Thymus (tissue), 11 donors: Measurements from ENCODE around the gene PDRG1. TPM values are rescaled to one million over a fixed set of nuclear protein-coding genes. Genes with fewer than 3 reads are reported as not detected.

Experiments used
- DNase-seq, 9 donors: peaks; one replicate each; pipeline ENCODE4 v3.0.0-alpha.2; 2013; ENCODE audit warnings: low spot score in 9 of 9, low read depth in 6 of 9, missing footprints in 1 of 9
- H3K27ac ChIP-seq, 2 donors: one replicate each; pipeline ENCODE4 v1.5.1; 2013; ENCODE audit warnings: control low read depth in 1 of 2, low read depth in 1 of 2, low read length in 1 of 2, mild to moderate bottlenecking in 1 of 2, moderate library complexity in 1 of 2
- H3K27me3 ChIP-seq, 2 donors: one replicate each; pipeline ENCODE4 v1.5.1; 2013; ENCODE audit warnings: low read length in 1 of 2; ENCODE audit not compliant: control insufficient read depth in 2 of 2, insufficient read depth in 1 of 2
- H3K36me3 ChIP-seq, 2 donors: one replicate each; pipeline ENCODE4 v1.5.1; 2013; ENCODE audit warnings: low read length in 1 of 2, mild to moderate bottlenecking in 1 of 2, moderate library complexity in 1 of 2; ENCODE audit not compliant: control insufficient read depth in 2 of 2, insufficient read depth in 2 of 2
- H3K4me1 ChIP-seq, 2 donors: one replicate each; pipeline ENCODE4 v1.5.1; 2013; ENCODE audit warnings: low read length in 2 of 2; ENCODE audit not compliant: control insufficient read depth in 2 of 2, insufficient read depth in 2 of 2
- H3K4me3 ChIP-seq, 2 donors: one replicate each; pipeline ENCODE4 v1.5.1; 2013; ENCODE audit warnings: low read length in 2 of 2, control low read depth in 1 of 2, mild to moderate bottlenecking in 1 of 2
- H3K9me3 ChIP-seq, 2 donors: one replicate each; pipeline ENCODE4 v1.5.1; 2013; ENCODE audit warnings: low read length in 1 of 2, mild to moderate bottlenecking in 1 of 2; ENCODE audit not compliant: control insufficient read depth in 2 of 2, insufficient read depth in 1 of 2
- WGBS: extraction: QIAGEN DNeasy Blood & Tissue Kit; methylation state at CpG from one replicate; pipeline ENCODE4 v1.1.7; 2013; 5-methylcytosine and 5-hydroxymethylcytosine counted together
- polyA plus RNA-seq: library from polyadenylated mRNA; stranded (reverse); fragments of 200-250 nt; gene quantifications from one replicate; pipeline ENCODE4 v1.2.3, GENCODE V29; 2013
- total RNA-seq: library from RNA; stranded (reverse); fragments of 120-200 nt; gene quantifications from one replicate; pipeline ENCODE4 v1.2.4, GENCODE V29; 2013
- donor health status: healthy.

The PDRG1 gene
- total and polyA plus RNA-seq, 2 donors: 11.1 to 16.4 TPM

GRCh38 chr20:31988430-31989015 lies 36.7 kb upstream of the PDRG1 start:
- Histone ChIP-seq H3K4me3 (no peak overlapping the region), H3K9me3 (no peaks in the 10 kb centered on the region), H3K27ac (no peak overlapping the region), H3K4me1 (no peaks in the 10 kb centered on the region), H3K36me3 (no peaks in the 10 kb centered on the region), H3K27me3 (peaks cover 0 to 11% of the 10 kb centered on the region in 2 donors)
- 97% methylated on average over 5 of the region's 5 CpGs for WGBS
- DNase-seq: no peak

- Histone ChIP-seq H3K4me1 (no peaks in the 10 kb centered on the region), H3K27me3 (peaks cover 0 to 4% of the 10 kb centered on the region in 2 donors), H3K9me3 (no peaks in the 10 kb centered on the region), H3K4me3 (no peak overlapping the region), H3K36me3 (no peaks in the 10 kb centered on the region), H3K27ac (no peak overlapping the region)
- 91% methylated on average over 1 of the region's 1 CpG for WGBS
- DNase-seq: no peak
These were observed 35.9 kb upstream of the PDRG1 start for GRCh38 chr20:31987744-31988143.

GRCh38 chr20:31984981-31985471 lies 33.2 kb upstream of the PDRG1 start:
- no peaks in the 10 kb centered on the region for H3K36me3 ChIP-seq
- H3K27me3 ChIP-seq: peaks cover 0 to 2% of the 10 kb centered on the region in 2 donors
- no peak for DNase-seq
- WGBS: 53% methylated on average over 6 of the region's 6 CpGs
- no peak overlapping the region for H3K27ac ChIP-seq
- H3K4me1 ChIP-seq: no peaks in the 10 kb centered on the region
- no peak overlapping the region for H3K4me3 ChIP-seq
- H3K9me3 ChIP-seq: no peaks in the 10 kb centered on the region

- H3K36me3 ChIP-seq: no peaks in the 10 kb centered on the region
- peaks cover 0 to 2% of the 10 kb centered on the region in 2 donors for H3K27me3 ChIP-seq
- H3K27ac ChIP-seq: no peak overlapping the region
- 90% methylated on average over 2 of the region's 2 CpGs for WGBS
- no peaks in the 10 kb centered on the region for H3K4me1 ChIP-seq
- no peaks in the 10 kb centered on the region for H3K9me3 ChIP-seq
- DNase-seq: no peak
- H3K4me3 ChIP-seq: no peak overlapping the region
These were observed 29.9 kb upstream of the PDRG1 start for GRCh38 chr20:31981784-31982183.

GRCh38 chr20:31979713-31980426 lies 28.0 kb upstream of the PDRG1 start:
- no peak for DNase-seq
- 72% methylated on average over 6 of the region's 6 CpGs for WGBS
- no peak overlapping the region for H3K27ac ChIP-seq
- H3K4me3 ChIP-seq: no peak overlapping the region
- peaks cover 0 to 7% of the 10 kb centered on the region in 2 donors for H3K27me3 ChIP-seq
- no peaks in the 10 kb centered on the region for H3K36me3 ChIP-seq
- no peaks in the 10 kb centered on the region for H3K4me1 ChIP-seq
- no peaks in the 10 kb centered on the region for H3K9me3 ChIP-seq

- H3K27me3 ChIP-seq: peaks cover 0 to 20% of the 10 kb centered on the region in 2 donors
- no peak overlapping the region for H3K27ac ChIP-seq
- H3K4me1 ChIP-seq: no peaks in the 10 kb centered on the region
- no peaks in the 10 kb centered on the region for H3K36me3 ChIP-seq
- H3K9me3 ChIP-seq: no peaks in the 10 kb centered on the region
- no peak for DNase-seq
- WGBS: 96% methylated on average over 4 of the region's 4 CpGs
- H3K4me3 ChIP-seq: no peak overlapping the region
These were observed 25.2 kb upstream of the PDRG1 start for GRCh38 chr20:31977080-31977479.

GRCh38 chr20:31975874-31976273 lies 24.0 kb upstream of the PDRG1 start:
- Histone ChIP-seq H3K27ac (no peak overlapping the region), H3K4me3 (no peak overlapping the region), H3K9me3 (no peaks in the 10 kb centered on the region), H3K4me1 (no peaks in the 10 kb centered on the region), H3K27me3 (peaks cover 0 to 23% of the 10 kb centered on the region in 2 donors), H3K36me3 (no peaks in the 10 kb centered on the region)
- DNase-seq: no peak
- 94% methylated on average over 2 of the region's 2 CpGs for WGBS

- WGBS: 75% methylated on average over 10 of the region's 10 CpGs
- Histone ChIP-seq H3K9me3 (no peaks in the 10 kb centered on the region), H3K27ac (no peak overlapping the region), H3K4me1 (no peaks in the 10 kb centered on the region), H3K27me3 (peaks cover 0 to 21% of the 10 kb centered on the region in 2 donors), H3K36me3 (no peaks in the 10 kb centered on the region), H3K4me3 (no peak overlapping the region)
- no peak for DNase-seq
These were observed 23.2 kb upstream of the PDRG1 start for GRCh38 chr20:31974951-31975487.

GRCh38 chr20:31974296-31974695 lies 22.4 kb upstream of the PDRG1 start:
- Histone ChIP-seq H3K27me3 (peaks cover 0 to 24% of the 10 kb centered on the region in 2 donors), H3K4me1 (no peaks in the 10 kb centered on the region), H3K27ac (no peak overlapping the region), H3K9me3 (no peaks in the 10 kb centered on the region), H3K4me3 (no peak overlapping the region), H3K36me3 (no peaks in the 10 kb centered on the region)
- DNase-seq: no peak
- 97% methylated on average over 2 of the region's 2 CpGs for WGBS
